ENCODE results near the gene SELP. TPM values are rescaled to one million over a fixed set of nuclear protein-coding genes. Genes with fewer than 3 reads are reported as not detected.
A peak's percentile ranks its signal among the peaks of the same experiment; 100 is the strongest.
"Not testable (repeated sequence)": the region's sequence is repeated elsewhere in the genome, so short reads cannot be mapped to it uniquely, and the experiment has no call there.

SELP gene
- total and polyA plus RNA-seq, 9 of the 15 experiments (the other 6 are each of a cell fraction or from before 2014, with no cell fraction given) = not detected

DNA sequence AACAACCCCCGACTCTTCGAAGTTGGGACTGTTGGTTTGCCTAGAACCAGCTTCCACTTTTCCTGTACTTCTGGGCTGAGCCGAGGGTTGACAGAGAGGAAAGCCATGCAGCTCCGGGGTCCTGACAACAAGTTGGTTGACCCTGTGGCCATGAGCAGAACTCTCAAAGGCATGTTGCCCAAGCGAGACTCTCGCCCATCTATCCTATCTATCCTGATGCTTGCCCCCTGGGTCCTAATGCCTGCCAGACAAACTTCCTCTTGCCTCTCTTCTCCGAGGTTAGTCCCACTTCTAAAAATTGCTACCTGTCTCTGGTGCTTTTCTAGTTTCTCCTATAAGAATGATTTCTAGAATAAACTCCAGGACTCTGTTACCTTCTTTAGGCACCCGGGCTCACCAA, 32.8 kb upstream of the SELP start:
- peak; percentile 38 for TF ChIP-seq L3MBTL2 (IDR thresholded peaks at IDR 0.05)
- peak; percentile 43; the same call in 1 of the 2 replicates for TF ChIP-seq MGA (IDR thresholded peaks at IDR 0.05)
- H4K20me1 ChIP-seq (replicated peaks; ENCODE audit: control insufficient read depth, insufficient read depth, low read length); H3K9me1 ChIP-seq (ENCODE audit: control insufficient read depth, insufficient read depth, low read length); H3K9me3 ChIP-seq (replicated peaks; ENCODE audit: control insufficient read depth, insufficient read depth, low read depth, low read length); intact Hi-C loops (cut with micrococcal nuclease); H3K79me2 ChIP-seq (ENCODE audit: control insufficient read depth, insufficient read depth, low read length); H3K4me1 ChIP-seq (replicated peaks in 1 of 2; ENCODE audit: control insufficient read depth in 2 of 2, insufficient read depth in 2 of 2, low read length in 2 of 2); in situ Hi-C loops (cut with MboI); FAIRE-seq; H3K9ac ChIP-seq (ENCODE audit: insufficient read depth in 1 of 2, low read depth in 2 of 2, low read length in 2 of 2); H3K27me3 ChIP-seq (ENCODE audit: control insufficient read depth in 2 of 2, insufficient read depth in 2 of 2, low read length in 2 of 2); ATAC-seq; POLR2A ChIA-PET; CTCF ChIA-PET (ENCODE audit: low intra/inter-chr PET ratio); H3K27ac ChIP-seq (ENCODE audit: extremely low read depth, low read depth, low read length); BruUV-seq (replicated peaks); H3K36me3 ChIP-seq (ENCODE audit: control insufficient read depth, insufficient read depth, low read length): not testable (repeated sequence)
- Histone ChIP-seq H3K4me2 (ENCODE audit: insufficient read depth, low read length) (peak overlapping the region; percentile 66), H2AFZ (ENCODE audit: low read depth, low read length) (peak overlapping the region; percentile 78), H3K4me3 (peak overlapping the region; percentile 31)
- peak in 1 of 4 experiments; percentile 6 for DNase-seq (ENCODE audit: extremely low read depth in 1 of 4, low spot score in 3 of 4)
- 3% methylated on average over 7 of the region's 8 CpGs for WGBS (ENCODE audit: insufficient coverage, low coverage, missing lambda C conversion rate)

GRCh38 chr1:169661066-169661465, 31.1 kb upstream of the SELP start:
- H3K9me1 ChIP-seq (ENCODE audit: control insufficient read depth, insufficient read depth, low read length); BruUV-seq (replicated peaks); DNase-seq (ENCODE audit: extremely low read depth in 1 of 4, low spot score in 3 of 4); POLR2A ChIA-PET; H2AFZ ChIP-seq (ENCODE audit: low read depth, low read length); H3K79me2 ChIP-seq (ENCODE audit: control insufficient read depth, insufficient read depth, low read length); CTCF ChIA-PET (ENCODE audit: low intra/inter-chr PET ratio); intact Hi-C loops (cut with micrococcal nuclease); H3K36me3 ChIP-seq (ENCODE audit: control insufficient read depth, insufficient read depth, low read length); H3K9ac ChIP-seq (ENCODE audit: insufficient read depth in 1 of 2, low read depth in 2 of 2, low read length in 2 of 2); H3K27ac ChIP-seq (ENCODE audit: extremely low read depth, low read depth, low read length); H3K4me3 ChIP-seq; H3K4me1 ChIP-seq (replicated peaks in 1 of 2; ENCODE audit: control insufficient read depth in 2 of 2, insufficient read depth in 2 of 2, low read length in 2 of 2); H3K4me2 ChIP-seq (ENCODE audit: insufficient read depth, low read length); H4K20me1 ChIP-seq (replicated peaks; ENCODE audit: control insufficient read depth, insufficient read depth, low read length); ATAC-seq; FAIRE-seq; in situ Hi-C loops (cut with MboI); H3K9me3 ChIP-seq (replicated peaks; ENCODE audit: control insufficient read depth, insufficient read depth, low read depth, low read length); H3K27me3 ChIP-seq (ENCODE audit: control insufficient read depth in 2 of 2, insufficient read depth in 2 of 2, low read length in 2 of 2): not testable (repeated sequence)
- 7% methylated on average over 14 of the region's 16 CpGs for WGBS (ENCODE audit: insufficient coverage, low coverage, missing lambda C conversion rate)

Data from K562 (cell line).